Fibroblast of lung (primary cell): Measurements from ENCODE around the gene APBB1.

ENCODE experiments used
- CTCF ChIP-seq, 2 donors: IDR thresholded peaks in 1 of 2; conservative IDR thresholded peaks in 1 of 2; 1 replicate in 1 of 2; 2 replicates in 1 of 2; pipeline ENCODE4 v1.5.1; 2011 to 2012; ENCODE audit warnings: low read length in 2 of 2, control low read depth in 1 of 2, inconsistent platforms in 1 of 2, low read depth in 1 of 2, mild to moderate bottlenecking in 1 of 2
- EZH2 ChIP-seq: IDR thresholded peaks from 2 replicates; pipeline ENCODE4 v1.5.1; 2012; ENCODE audit warnings: low read length, control low read depth, mild to moderate bottlenecking; ENCODE audit errors: missing control alignments

- TF ChIP-seq CTCF (conservative IDR thresholded peaks at IDR 0.05 in 1 of 2, IDR thresholded peaks at IDR 0.05 in 1 of 2; ENCODE audit: low read depth in 1 of 2, low read length in 2 of 2) (no peak), EZH2 (no peak)
Measured at GRCh38 chr11:6431861-6432260, 13.0 kb upstream of the APBB1 start.
